IMR-90 (cell line): ENCODE measurements around the gene SLC27A4. TPM values are rescaled to one million over a fixed set of nuclear protein-coding genes. Genes with fewer than 3 reads are reported as not detected.

Experiments
- ATAC-seq: fragments of 200-7000 bp; cut with Tn5 transposase; 2 replicates; pipeline ENCODE4 v1.9.1; 2020; ENCODE audit warnings: low read depth, mild to moderate bottlenecking, moderate library complexity
- BruUV-seq: library from RNA; stranded (reverse); fragments of 400-500 nt; replicated peaks from 2 replicates; lab custom pipeline; 2021; lab: Mats Ljungman, UMichigan
- CTCF ChIA-PET: fragments of 300-600 bp; formaldehyde crosslinking; extraction: SDS; loops from one replicate; lab custom pipeline; 2021; ENCODE audit warnings: antibody characterized with exemption; lab: Yijun Ruan, JAX
- POLR2A ChIA-PET: fragments of 300-600 bp; sonication (Branson Sonifier 250); formaldehyde crosslinking; loops from one replicate; lab custom pipeline; 2022; ENCODE audit warnings: antibody characterized with exemption; ENCODE audit not compliant: unreplicated experiment; lab: Charles Lee
- DNase-seq: peaks from one replicate; pipeline ENCODE4 v3.0.0; 2013
- H2AFZ ChIP-seq: replicated peaks from 2 replicates; pipeline ENCODE3; 2013; ENCODE audit warnings: low read length, mild to moderate bottlenecking; ENCODE audit not compliant: poor library complexity
- H2AK5ac ChIP-seq: 2 replicates; pipeline ENCODE4 v1.6.1; 2013; ENCODE audit warnings: low read depth, low read length, inconsistent platforms
- H2AK9ac ChIP-seq: replicated peaks from 2 replicates; pipeline ENCODE3; 2013; ENCODE audit warnings: mild to moderate bottlenecking, low read depth, low read length, moderate library complexity; ENCODE audit not compliant: poor library complexity
- H2BK120ac ChIP-seq: 2 replicates; pipeline ENCODE4 v1.6.1; 2013; ENCODE audit warnings: low read depth, low read length, inconsistent platforms
- H2BK15ac ChIP-seq: 3 replicates; pipeline ENCODE4 v1.6.1; 2013; ENCODE audit warnings: low read depth, low read length, inconsistent platforms
- H2BK20ac ChIP-seq: 2 replicates; pipeline ENCODE4 v1.6.1; 2013; ENCODE audit warnings: low read depth, mild to moderate bottlenecking, inconsistent platforms, low read length, moderate library complexity
- H2BK5ac ChIP-seq: 2 replicates; pipeline ENCODE4 v1.6.1; 2013; ENCODE audit warnings: mild to moderate bottlenecking, low read depth, low read length, inconsistent platforms; ENCODE audit not compliant: poor library complexity, severe bottlenecking
- H3K14ac ChIP-seq: replicated peaks from 2 replicates; pipeline ENCODE4 v1.6.1; 2013; ENCODE audit warnings: low read depth, low read length, inconsistent platforms
- H3K18ac ChIP-seq: 2 replicates; pipeline ENCODE4 v1.6.1; 2013; ENCODE audit warnings: low read depth, low read length, control low read depth
- H3K23ac ChIP-seq: 2 replicates; pipeline ENCODE4 v1.6.1; 2013; ENCODE audit warnings: low read depth, low read length, inconsistent platforms
- H3K27ac ChIP-seq: 2 replicates; pipeline ENCODE4 v1.5.1; 2013; ENCODE audit warnings: mild to moderate bottlenecking, control low read depth, low read length; ENCODE audit not compliant: insufficient read depth
- H3K27me3 ChIP-seq: 2 replicates; pipeline ENCODE4 v1.6.1; 2013; ENCODE audit warnings: low read length; ENCODE audit not compliant: control insufficient read depth, insufficient read depth
- H3K36me3 ChIP-seq: 2 replicates; pipeline ENCODE4 v1.6.1; 2013; ENCODE audit warnings: low read length, mixed read lengths; ENCODE audit not compliant: control insufficient read depth, insufficient read depth
- H3K4ac ChIP-seq: 2 replicates; pipeline ENCODE4 v1.6.1; 2013; ENCODE audit warnings: low read depth, low read length, inconsistent platforms
- H3K4me1 ChIP-seq: 2 replicates; pipeline ENCODE4 v1.6.1; 2013; ENCODE audit warnings: low read length, mixed read lengths; ENCODE audit not compliant: control insufficient read depth, insufficient read depth
- H3K4me2 ChIP-seq: 2 replicates; pipeline ENCODE4 v1.6.1; 2013; ENCODE audit warnings: low read depth, mild to moderate bottlenecking, control low read depth, low read length, moderate library complexity
- H3K4me3 ChIP-seq: 2 replicates; pipeline ENCODE4 v1.5.1; 2013; ENCODE audit warnings: low read depth, mild to moderate bottlenecking, control low read depth, low read length, moderate library complexity; ENCODE audit not compliant: insufficient read depth
- H3K56ac ChIP-seq: 2 replicates; pipeline ENCODE4 v1.6.1; 2013; ENCODE audit warnings: low read length, inconsistent platforms; ENCODE audit not compliant: insufficient read depth; ENCODE audit errors: extremely low read depth
- H3K79me1 ChIP-seq, 2 experiments: 2 replicates each; pipeline ENCODE4 v1.6.1; 2013; ENCODE audit warnings: low read length in 2 of 2, inconsistent platforms in 1 of 2, low read depth in 1 of 2
- H3K9ac ChIP-seq: 2 replicates; pipeline ENCODE4 v1.6.1; 2013; ENCODE audit warnings: low read depth, low read length, control low read depth
- H3K9me1 ChIP-seq: 2 replicates; pipeline ENCODE4 v1.6.1; 2013; ENCODE audit warnings: low read length, inconsistent platforms; ENCODE audit not compliant: insufficient read depth
- H3K9me3 ChIP-seq: 2 replicates; pipeline ENCODE4 v1.6.1; 2013; ENCODE audit warnings: low read length; ENCODE audit not compliant: control insufficient read depth, insufficient read depth
- H4K20me1 ChIP-seq: 2 replicates; pipeline ENCODE4 v1.6.1; 2013; ENCODE audit warnings: low read length, inconsistent platforms; ENCODE audit not compliant: insufficient read depth
- H4K5ac ChIP-seq: 2 replicates; pipeline ENCODE4 v1.6.1; 2013; ENCODE audit warnings: mild to moderate bottlenecking, low read depth, low read length, control low read depth
- H4K8ac ChIP-seq, 2 experiments: 2 replicates each; pipeline ENCODE4 v1.6.1; 2013; ENCODE audit warnings: low read depth in 2 of 2, low read length in 2 of 2, control low read depth in 1 of 2, inconsistent platforms in 1 of 2
- H4K91ac ChIP-seq: 2 replicates; pipeline ENCODE4 v1.6.1; 2013; ENCODE audit warnings: low read depth, low read length, inconsistent platforms; ENCODE audit not compliant: insufficient read depth
- CEBPB ChIP-seq: IDR thresholded peaks from 2 replicates; pipeline ENCODE4 v1.6.1; 2012; ENCODE audit warnings: low read depth, low read length, improper control_type of control experiment
- CHD1 ChIP-seq: IDR thresholded peaks from 2 replicates; pipeline ENCODE4 v1.6.1; 2012; ENCODE audit warnings: low read depth, low read length, improper control_type of control experiment
- ELK1 ChIP-seq: fragments of 150-350 bp; IDR thresholded peaks from 2 replicates; pipeline ENCODE4 v1.6.1; 2016; ENCODE audit warnings: low read depth, mild to moderate bottlenecking, low read length, moderate library complexity, borderline replicate concordance
- FOS ChIP-seq: fragments of 150-350 bp; IDR thresholded peaks from 2 replicates; pipeline ENCODE4 v1.6.1; 2016; ENCODE audit warnings: low read depth, low read length
- MAZ ChIP-seq: IDR thresholded peaks from 2 replicates; pipeline ENCODE4 v1.6.1; 2012; ENCODE audit warnings: low read depth, mild to moderate bottlenecking, low read length, improper control_type of control experiment, moderate library complexity, borderline replicate concordance
- MXI1 ChIP-seq: IDR thresholded peaks from 2 replicates; pipeline ENCODE4 v1.6.1; 2012; ENCODE audit warnings: low read depth, mild to moderate bottlenecking, low read length, moderate library complexity, borderline replicate concordance
- NFE2L2 ChIP-seq: fragments of 150-350 bp; IDR thresholded peaks from 2 replicates; pipeline ENCODE4 v1.6.1; 2016; ENCODE audit warnings: low read depth, mild to moderate bottlenecking, low read length
- RAD21 ChIP-seq: IDR thresholded peaks from 2 replicates; pipeline ENCODE4 v1.6.1; 2012; ENCODE audit warnings: low read length, improper control_type of control experiment
- RFX5 ChIP-seq: IDR thresholded peaks from 2 replicates; pipeline ENCODE4 v1.8.0; 2012; ENCODE audit warnings: low read depth, mild to moderate bottlenecking, low read length, moderate library complexity
- SMC3 ChIP-seq: fragments of 150-350 bp; IDR thresholded peaks from 2 replicates; pipeline ENCODE4 v1.6.1; 2016; ENCODE audit warnings: low read depth, mild to moderate bottlenecking, antibody characterized with exemption, low read length, moderate library complexity
- USF2 ChIP-seq: fragments of 150-350 bp; IDR thresholded peaks from 2 replicates; pipeline ENCODE4 v1.6.1; 2017; ENCODE audit warnings: mild to moderate bottlenecking, antibody characterized with exemption, low read length, low read depth
- WGBS, 2 experiments: methylation state at CpG; one replicate each; pipeline versions ENCODE4 v1.1.5 to v1.1.7; 2013; ENCODE audit warnings: missing lambda C conversion rate in 2 of 2; ENCODE audit not compliant: insufficient read length in 1 of 2; ENCODE audit errors: extremely low coverage in 2 of 2; 5-methylcytosine and 5-hydroxymethylcytosine counted together
- dilution Hi-C: fragments of 300-500 bp; cut with HindIII; formaldehyde crosslinking; loops from one replicate; pipeline ENCODE4 v1.14.3; 2018; ENCODE audit warnings: low sequenced_read_pairs; ENCODE audit not compliant: unreplicated experiment
- in situ Hi-C: fragments of 300-500 bp; cut with MboI; formaldehyde crosslinking; loops from 3 replicates; pipeline ENCODE4 v1.14.3; 2019; ENCODE audit warnings: low sequenced_read_pairs, inconsistent platforms, mixed read lengths
- intact Hi-C: fragments of 100-400 bp; cut with micrococcal nuclease; formaldehyde crosslinking; loops from 2 replicates; pipeline ENCODE4 v1.10.0; 2022
- polyA plus RNA-seq, 3 experiments: library from polyadenylated mRNA; depleted of rRNA; stranded (reverse); fragments of >200 nt; gene quantifications; 2 replicates each; pipeline ENCODE4 v1.2.3, GENCODE V29; 2012; ENCODE audit warnings: low replicate concordance in 1 of 3
- total RNA-seq: library from RNA; depleted of rRNA; stranded (reverse); fragments of >200 nt; gene quantifications from 2 replicates; pipeline ENCODE4 v1.2.3, GENCODE V29; 2012

Gene SLC27A4
- total and polyA plus RNA-seq, 2 of the 4 experiments (the other 2 are of a cell fraction) = 9.7 to 13.7 TPM

GRCh38 chr9:128349772-128350171 lies 9.4 kb downstream of the SLC27A4 start:
- in situ Hi-C loops = no loop called here
- no peak for ATAC-seq
- Histone ChIP-seq H2BK5ac (no peak overlapping the region), H3K27me3 (no peaks in the 10 kb centered on the region), H3K9ac (no peak overlapping the region), H2AK9ac (no peak overlapping the region), H2AFZ (no peak overlapping the region), H3K23ac (no peak overlapping the region), H4K5ac (no peak overlapping the region), H2BK120ac (no peak overlapping the region), H3K9me3 (no peaks in the 10 kb centered on the region), H3K4me2 (no peak overlapping the region), H3K4me1 (no peaks in the 10 kb centered on the region), H2BK15ac (no peak overlapping the region), H2BK20ac (no peak overlapping the region), H3K56ac (no peak overlapping the region), H3K27ac (no peak overlapping the region), H2AK5ac (no peak overlapping the region), H4K91ac (no peak overlapping the region), H3K4me3 (no peak overlapping the region), H3K9me1 (no peaks in the 10 kb centered on the region), H3K14ac (no peak overlapping the region), H3K18ac (no peak overlapping the region), H4K20me1 (no peaks in the 10 kb centered on the region), H4K8ac (no peak overlapping the region), H3K4ac (no peak overlapping the region), H3K36me3 (peaks cover 51% of the 10 kb centered on the region), H3K79me1 (peaks cover 4 to 8% of the 10 kb centered on the region in 2 experiments; a peak in 1 of 4 replicates)
- dilution Hi-C loops = no loop called here
- TF ChIP-seq SMC3 (no peak), MXI1 (no peak), NFE2L2 (no peak), ELK1 (no peak), CEBPB (no peak), RFX5 (no peak), MAZ (no peak), USF2 (no peak), RAD21 (no peak), CHD1 (no peak), FOS (no peak)
- POLR2A ChIA-PET = no interaction called here
- intact Hi-C loops = no loop called here
- BruUV-seq = no TSS peak
- DNase-seq = no peak
- CTCF ChIA-PET = no interaction called here
- WGBS, 2 experiments = 100% methylated on average over 1 of the region's 6 CpGs; no CpG with 5 or more reads in 1 of the 2 experiments
